K562 (cell line): Measurements from ENCODE around the gene SPTSSA. TPM values are rescaled to one million over a fixed set of nuclear protein-coding genes. Genes with fewer than 3 reads are reported as not detected.

Experiments
- ARID1B ChIP-seq: fragments of 450-650 bp; IDR thresholded peaks from 2 replicates; pipeline ENCODE4 v1.6.1; 2016; ENCODE audit warnings: antibody characterized with exemption, mild to moderate bottlenecking, inconsistent platforms
- BDP1 ChIP-seq: IDR thresholded peaks from 3 replicates; pipeline ENCODE4 v1.6.1; 2011; ENCODE audit not compliant: insufficient read length, insufficient read depth
- CHD2 ChIP-seq: IDR thresholded peaks from 2 replicates; pipeline ENCODE4 v1.6.1; 2011; ENCODE audit warnings: low read depth, low read length
- ETV5 ChIP-seq: sonication (generic); formaldehyde crosslinking; IDR thresholded peaks from 2 replicates; pipeline ENCODE4 v1.4.0; 2020; ENCODE audit warnings: low read depth, mild to moderate bottlenecking, missing genetic modification reagents
- GATAD2B ChIP-seq: fragments of 450-650 bp; IDR thresholded peaks from 2 replicates; pipeline ENCODE4 v1.6.1; 2017; ENCODE audit warnings: mild to moderate bottlenecking, borderline replicate concordance
- JUNB ChIP-seq: fragments of 450-650 bp; formaldehyde crosslinking; conservative IDR thresholded peaks from 2 replicates; pipeline ENCODE4 v1.4.0; 2020; ENCODE audit warnings: mild to moderate bottlenecking
- NFE2 ChIP-seq: IDR thresholded peaks from 2 replicates; pipeline ENCODE4 v1.6.1; 2014; ENCODE audit warnings: antibody characterized with exemption, low read depth
- NFIX ChIP-seq: fragments of 250-450 bp; sonication (Bioruptor Pico); IDR thresholded peaks from 2 replicates; pipeline ENCODE4 v1.4.0; 2020; ENCODE audit warnings: low read depth, mild to moderate bottlenecking, moderate library complexity
- NR2C2 ChIP-seq, 2 experiments: fragments of 200-800 bp in 1 of 2; sonication (Bioruptor generic) in 1 of 2; sonication (generic) in 1 of 2; formaldehyde crosslinking in 1 of 2; IDR thresholded peaks; 2 replicates each; pipeline versions ENCODE4 v1.6.1 to v1.8.0; 2016 to 2022; ENCODE audit warnings: mild to moderate bottlenecking in 1 of 2, missing compliant biosample characterization in 1 of 2, missing genetic modification characterization in 1 of 2, missing genetic modification reagents in 1 of 2
- PHF8 ChIP-seq: fragments of 200-600 bp; sonication (generic); IDR thresholded peaks from 2 replicates; pipeline ENCODE4 v1.6.1; 2012; ENCODE audit warnings: mixed run types, mild to moderate bottlenecking, inconsistent platforms, low read length, moderate library complexity, borderline replicate concordance
- RAD21 ChIP-seq, 2 experiments: fragments of 250-450 bp in 1 of 2; fragments of 450-650 bp in 1 of 2; sonication (Bioruptor Pico) in 1 of 2; formaldehyde crosslinking in 1 of 2; IDR thresholded peaks in 1 of 2; conservative IDR thresholded peaks in 1 of 2; 2 replicates each; pipeline versions ENCODE4 v1.4.0 to v1.8.0; 2020 to 2022; ENCODE audit warnings: mild to moderate bottlenecking in 2 of 2, moderate library complexity in 1 of 2
- RFX5 ChIP-seq: IDR thresholded peaks from 2 replicates; pipeline ENCODE4 v1.6.1; 2011; ENCODE audit warnings: low read depth, mild to moderate bottlenecking, improper control_type of control experiment, low read length
- SP1 ChIP-seq: sonication (generic); formaldehyde crosslinking; IDR thresholded peaks from 2 replicates; pipeline ENCODE4 v1.8.1; 2022; ENCODE audit warnings: mild to moderate bottlenecking, missing genetic modification reagents
- TOE1 ChIP-seq, 2 experiments: fragments of 450-650 bp in 1 of 2; sonication (generic) in 1 of 2; formaldehyde crosslinking in 1 of 2; IDR thresholded peaks; 2 replicates each; pipeline versions ENCODE4 v1.7.1 to v1.8.0; 2016 to 2022; ENCODE audit warnings: borderline replicate concordance in 2 of 2, mild to moderate bottlenecking in 2 of 2, antibody characterized with exemption in 1 of 2, inconsistent platforms in 1 of 2, low read depth in 1 of 2, missing genetic modification reagents in 1 of 2, moderate library complexity in 1 of 2
- ZFPM2 ChIP-seq: fragments of 250-450 bp; sonication (Bioruptor Pico); IDR thresholded peaks from 2 replicates; pipeline ENCODE4 v1.5.1; 2022; ENCODE audit warnings: mild to moderate bottlenecking
- ZNF143 ChIP-seq: sonication (generic); formaldehyde crosslinking; IDR thresholded peaks from 2 replicates; pipeline ENCODE4 v1.9.0; 2022; ENCODE audit warnings: mild to moderate bottlenecking, missing genetic modification reagents
- ZNF76 ChIP-seq: fragments of 250-450 bp; sonication (Bioruptor Pico); IDR thresholded peaks from 2 replicates; pipeline ENCODE4 v1.4.0; 2020; ENCODE audit warnings: mild to moderate bottlenecking, moderate library complexity, borderline replicate concordance
- polyA plus RNA-seq, 8 experiments: library from polyadenylated mRNA; depleted of rRNA in 4 of 8; stranded (reverse) in 5 of 8; unstranded in 3 of 8; fragments of >200 nt; fragmentation: Nextera tagmentation in 2 of 8; fragmentation: Illumina TruSeq in 1 of 8; extraction: Ambion mirVana in 2 of 8; extraction: Trizol in 1 of 8; gene quantifications; 2 replicates each; pipeline versions ENCODE4 v1.2.1 to v1.2.3, GENCODE V29; 2011 to 2014; ENCODE audit warnings: inconsistent platforms in 1 of 8, missing spikeins in 1 of 8
- total RNA-seq, 7 experiments: library from RNA; depleted of rRNA in 6 of 7; stranded (reverse); fragments of >200 nt in 6 of 7; fragmentation: Illumina TruSeq in 2 of 7; extraction: Trizol in 2 of 7; gene quantifications; 2 replicates each; pipeline versions ENCODE4 v1.2.1 to v1.2.3, GENCODE V29; 2011 to 2021; ENCODE audit warnings: low replicate concordance in 1 of 7
- TF ChIP-seq, protein P1 (sequence below): fragments of 450-650 bp; formaldehyde crosslinking; IDR thresholded peaks from 2 replicates; pipeline ENCODE4 v1.4.0; 2020; ENCODE audit warnings: mild to moderate bottlenecking, moderate library complexity
- TF ChIP-seq, protein P2 (sequence below): fragments of 450-650 bp; formaldehyde crosslinking; IDR thresholded peaks from 2 replicates; pipeline ENCODE4 v1.4.0; 2020; ENCODE audit warnings: mild to moderate bottlenecking
- TF ChIP-seq, protein P3 (sequence below), 2 experiments: IDR thresholded peaks; 2 replicates each; pipeline ENCODE4 v1.6.1; 2012; ENCODE audit warnings: improper control_type of control experiment in 2 of 2, low read depth in 2 of 2, low read length in 2 of 2, borderline replicate concordance in 1 of 2

Gene SPTSSA
- total and polyA plus RNA-seq, 9 of the 15 experiments (the other 6 are each of a cell fraction or from before 2014, with no cell fraction given): 6.8 to 35.7 (median 22.0) TPM

DNA sequence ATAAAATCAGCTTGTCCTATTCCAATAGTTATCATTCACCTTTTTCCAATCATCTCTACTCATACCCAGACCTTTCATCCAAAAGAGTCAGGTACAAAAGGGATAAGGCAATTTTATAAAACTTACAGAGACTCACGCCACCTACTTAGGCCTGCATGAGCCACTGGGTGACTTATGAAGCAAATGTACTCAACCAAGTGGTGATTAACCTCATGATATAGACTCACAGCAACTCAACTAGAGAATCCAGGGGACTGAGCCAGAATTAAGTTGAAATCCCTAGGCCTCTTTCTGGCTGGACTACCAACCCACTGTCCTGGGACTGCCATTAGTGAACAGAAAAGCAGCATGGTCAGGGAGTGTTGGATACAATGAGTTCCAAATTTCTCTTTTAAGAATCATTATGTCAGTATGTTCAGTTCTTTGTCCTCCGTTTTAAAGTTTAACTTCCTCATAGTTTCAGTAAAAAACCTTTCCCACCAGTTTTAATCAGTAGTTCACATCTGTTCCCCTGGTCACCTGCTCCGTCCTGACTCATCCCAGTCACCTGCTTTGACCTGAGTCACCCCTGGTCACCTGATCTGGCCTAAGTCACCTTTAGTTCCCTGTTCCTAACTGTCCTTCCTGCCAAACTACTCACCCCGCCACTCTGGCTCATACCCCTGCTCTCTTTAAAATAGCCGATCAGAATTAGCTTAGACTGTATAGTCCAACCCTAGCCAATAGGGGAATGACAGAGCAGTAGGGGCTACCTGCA, 36.8 kb downstream of the SPTSSA start (continued):
- peak; percentile 46; the same call in 1 of the 2 replicates for TF ChIP-seq NFE2
- no peak for TF ChIP-seq NFIX (CRISPR knock-in tag)
- no peak for TF ChIP-seq ETV5 (CRISPR knock-in tag)
- no peak for TF ChIP-seq PHF8
- TF ChIP-seq BDP1: no peak
- no peak for TF ChIP-seq SP1 (CRISPR knock-in tag)
- TF ChIP-seq, protein P1, sequence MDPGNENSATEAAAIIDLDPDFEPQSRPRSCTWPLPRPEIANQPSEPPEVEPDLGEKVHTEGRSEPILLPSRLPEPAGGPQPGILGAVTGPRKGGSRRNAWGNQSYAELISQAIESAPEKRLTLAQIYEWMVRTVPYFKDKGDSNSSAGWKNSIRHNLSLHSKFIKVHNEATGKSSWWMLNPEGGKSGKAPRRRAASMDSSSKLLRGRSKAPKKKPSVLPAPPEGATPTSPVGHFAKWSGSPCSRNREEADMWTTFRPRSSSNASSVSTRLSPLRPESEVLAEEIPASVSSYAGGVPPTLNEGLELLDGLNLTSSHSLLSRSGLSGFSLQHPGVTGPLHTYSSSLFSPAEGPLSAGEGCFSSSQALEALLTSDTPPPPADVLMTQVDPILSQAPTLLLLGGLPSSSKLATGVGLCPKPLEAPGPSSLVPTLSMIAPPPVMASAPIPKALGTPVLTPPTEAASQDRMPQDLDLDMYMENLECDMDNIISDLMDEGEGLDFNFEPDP (CRISPR knock-in tag): no peak
- peak; percentile 65; the same call in 1 of the 2 replicates for TF ChIP-seq TOE1 (IDR thresholded peaks at IDR 0.05; ENCODE audit: borderline replicate concordance)
- no peak for TF ChIP-seq TOE1 (CRISPR knock-in tag; IDR thresholded peaks at IDR 0.05; ENCODE audit: borderline replicate concordance, low read depth)
- no peak for TF ChIP-seq ZNF76 (CRISPR knock-in tag)
- no peak for TF ChIP-seq JUNB (CRISPR knock-in tag)
- TF ChIP-seq ZFPM2 (CRISPR knock-in tag): no peak
- TF ChIP-seq GATAD2B: no peak
- TF ChIP-seq, protein P2, sequence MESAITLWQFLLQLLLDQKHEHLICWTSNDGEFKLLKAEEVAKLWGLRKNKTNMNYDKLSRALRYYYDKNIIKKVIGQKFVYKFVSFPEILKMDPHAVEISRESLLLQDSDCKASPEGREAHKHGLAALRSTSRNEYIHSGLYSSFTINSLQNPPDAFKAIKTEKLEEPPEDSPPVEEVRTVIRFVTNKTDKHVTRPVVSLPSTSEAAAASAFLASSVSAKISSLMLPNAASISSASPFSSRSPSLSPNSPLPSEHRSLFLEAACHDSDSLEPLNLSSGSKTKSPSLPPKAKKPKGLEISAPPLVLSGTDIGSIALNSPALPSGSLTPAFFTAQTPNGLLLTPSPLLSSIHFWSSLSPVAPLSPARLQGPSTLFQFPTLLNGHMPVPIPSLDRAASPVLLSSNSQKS (CRISPR knock-in tag): no peak
- peak; percentile 56 for TF ChIP-seq ARID1B
- no peak for TF ChIP-seq RFX5
- TF ChIP-seq CHD2: no peak
- TF ChIP-seq, protein P3, sequence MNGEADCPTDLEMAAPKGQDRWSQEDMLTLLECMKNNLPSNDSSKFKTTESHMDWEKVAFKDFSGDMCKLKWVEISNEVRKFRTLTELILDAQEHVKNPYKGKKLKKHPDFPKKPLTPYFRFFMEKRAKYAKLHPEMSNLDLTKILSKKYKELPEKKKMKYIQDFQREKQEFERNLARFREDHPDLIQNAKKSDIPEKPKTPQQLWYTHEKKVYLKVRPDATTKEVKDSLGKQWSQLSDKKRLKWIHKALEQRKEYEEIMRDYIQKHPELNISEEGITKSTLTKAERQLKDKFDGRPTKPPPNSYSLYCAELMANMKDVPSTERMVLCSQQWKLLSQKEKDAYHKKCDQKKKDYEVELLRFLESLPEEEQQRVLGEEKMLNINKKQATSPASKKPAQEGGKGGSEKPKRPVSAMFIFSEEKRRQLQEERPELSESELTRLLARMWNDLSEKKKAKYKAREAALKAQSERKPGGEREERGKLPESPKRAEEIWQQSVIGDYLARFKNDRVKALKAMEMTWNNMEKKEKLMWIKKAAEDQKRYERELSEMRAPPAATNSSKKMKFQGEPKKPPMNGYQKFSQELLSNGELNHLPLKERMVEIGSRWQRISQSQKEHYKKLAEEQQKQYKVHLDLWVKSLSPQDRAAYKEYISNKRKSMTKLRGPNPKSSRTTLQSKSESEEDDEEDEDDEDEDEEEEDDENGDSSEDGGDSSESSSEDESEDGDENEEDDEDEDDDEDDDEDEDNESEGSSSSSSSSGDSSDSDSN (IDR thresholded peaks at IDR 0.05; ENCODE audit: borderline replicate concordance in 1 of 2, low read depth in 2 of 2, low read length in 2 of 2): no peak
- no peak for TF ChIP-seq ZNF143 (CRISPR knock-in tag)
- no peak for TF ChIP-seq NR2C2 (CRISPR knock-in tag; IDR thresholded peaks at IDR 0.05)
- peak; percentile 46; the same call in 1 of the 2 replicates for TF ChIP-seq NR2C2 (tag; IDR thresholded peaks at IDR 0.05)
- TF ChIP-seq RAD21 (CRISPR knock-in tag; conservative IDR thresholded peaks at IDR 0.05 in 1 of 2, IDR thresholded peaks at IDR 0.05 in 1 of 2): no peak
